Ascending aorta (tissue), 2 donors: ENCODE data around the gene ARL3. TPM values are rescaled to one million over a fixed set of nuclear protein-coding genes. Genes with fewer than 3 reads are reported as not detected.
"Not testable (repeated sequence)": the region's sequence is repeated elsewhere in the genome, so short reads cannot be mapped to it uniquely, and the experiment has no call there.

Experiments
- DNase-seq, 2 donors: peaks; one replicate each; pipeline ENCODE4 v3.0.0-alpha.2; 2019; ENCODE audit warnings: low spot score in 2 of 2
- H3K27ac ChIP-seq, 2 donors: fragments of 200-600 bp; sonication (generic); one replicate each; pipeline ENCODE4 v1.5.1; 2016 to 2017; ENCODE audit warnings: mild to moderate bottlenecking in 1 of 2
- H3K27me3 ChIP-seq: fragments of 200-600 bp; sonication (generic); one replicate; pipeline ENCODE4 v1.5.1; 2017
- H3K36me3 ChIP-seq, 2 donors: fragments of 200-600 bp; sonication (generic); one replicate each; pipeline ENCODE4 v1.5.1; 2016
- H3K4me1 ChIP-seq, 2 donors: fragments of 200-600 bp; sonication (generic); one replicate each; pipeline ENCODE4 v1.5.1; 2016 to 2017; ENCODE audit warnings: mild to moderate bottlenecking in 1 of 2
- H3K4me3 ChIP-seq, 2 donors: fragments of 200-600 bp; sonication (generic); one replicate each; pipeline ENCODE4 v1.5.1; 2016 to 2017; ENCODE audit warnings: mild to moderate bottlenecking in 1 of 2
- H3K9me3 ChIP-seq, 2 donors: fragments of 200-600 bp; sonication (generic); one replicate each; pipeline ENCODE4 v1.5.1; 2016
- intact Hi-C: fragments of 100-400 bp; cut with DNase I; formaldehyde crosslinking; loops from one replicate; pipeline ENCODE4 v1.15.1; 2023
- total RNA-seq: library from RNA; depleted of rRNA; stranded (reverse); fragments of >200 nt; gene quantifications from one replicate; pipeline ENCODE4 v1.1.0, GENCODE V29; 2016
- TF ChIP-seq, protein P1 (sequence below), 3 experiments: fragments of 200-600 bp in 2 of 3; fragments of 450-650 bp in 1 of 3; sonication (generic) in 2 of 3; IDR thresholded peaks; one replicate each; pipeline ENCODE4 v1.5.1; 2016 to 2019; ENCODE audit warnings: antibody characterized with exemption in 3 of 3, mild to moderate bottlenecking in 1 of 3, moderate library complexity in 1 of 3

The ARL3 gene
- total RNA-seq, 1 donor from 2014 or later = 2.0 TPM

DNA sequence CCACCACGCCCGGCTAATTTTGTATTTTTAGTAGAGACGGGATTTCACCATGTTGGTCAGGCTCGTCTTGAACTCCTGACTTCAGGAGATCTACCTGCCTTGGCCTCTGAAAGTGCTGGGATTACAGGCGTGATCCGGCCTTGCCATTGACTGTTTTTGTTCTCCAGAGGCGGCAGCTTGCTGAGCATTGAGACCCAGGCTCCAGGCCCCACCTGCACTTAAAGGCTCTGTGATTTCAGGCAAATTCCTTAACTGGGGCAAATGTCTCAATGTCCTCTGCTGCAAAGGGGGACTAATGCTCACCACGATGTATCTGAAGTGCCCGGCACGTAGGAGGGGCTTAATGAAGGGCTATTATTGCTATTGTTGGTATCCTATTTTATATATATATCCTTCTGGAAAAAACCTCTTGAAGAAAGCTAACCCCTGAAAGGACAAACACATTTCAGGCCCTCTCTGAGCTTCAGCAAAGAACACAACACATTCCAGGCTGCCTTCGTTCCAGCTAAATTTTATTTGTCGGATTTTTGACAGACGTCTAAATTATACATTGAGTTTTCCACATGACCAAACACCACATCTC, 40.9 kb downstream of the ARL3 start:
- H3K36me3 ChIP-seq = no peaks in the 10 kb centered on the region
- peaks cover 15 to 33% of the 10 kb centered on the region in 2 donors for H3K4me1 ChIP-seq
- H3K4me3 ChIP-seq = peak overlapping the region in 1 of 2 donors; percentile 47
- peak overlapping the region; percentile 77 to 78 for H3K27ac ChIP-seq
- no peak for DNase-seq
- intact Hi-C loops = no loop called here
- no peaks in the 10 kb centered on the region for H3K9me3 ChIP-seq
- no peaks in the 10 kb centered on the region for H3K27me3 ChIP-seq
- TF ChIP-seq, protein P1, sequence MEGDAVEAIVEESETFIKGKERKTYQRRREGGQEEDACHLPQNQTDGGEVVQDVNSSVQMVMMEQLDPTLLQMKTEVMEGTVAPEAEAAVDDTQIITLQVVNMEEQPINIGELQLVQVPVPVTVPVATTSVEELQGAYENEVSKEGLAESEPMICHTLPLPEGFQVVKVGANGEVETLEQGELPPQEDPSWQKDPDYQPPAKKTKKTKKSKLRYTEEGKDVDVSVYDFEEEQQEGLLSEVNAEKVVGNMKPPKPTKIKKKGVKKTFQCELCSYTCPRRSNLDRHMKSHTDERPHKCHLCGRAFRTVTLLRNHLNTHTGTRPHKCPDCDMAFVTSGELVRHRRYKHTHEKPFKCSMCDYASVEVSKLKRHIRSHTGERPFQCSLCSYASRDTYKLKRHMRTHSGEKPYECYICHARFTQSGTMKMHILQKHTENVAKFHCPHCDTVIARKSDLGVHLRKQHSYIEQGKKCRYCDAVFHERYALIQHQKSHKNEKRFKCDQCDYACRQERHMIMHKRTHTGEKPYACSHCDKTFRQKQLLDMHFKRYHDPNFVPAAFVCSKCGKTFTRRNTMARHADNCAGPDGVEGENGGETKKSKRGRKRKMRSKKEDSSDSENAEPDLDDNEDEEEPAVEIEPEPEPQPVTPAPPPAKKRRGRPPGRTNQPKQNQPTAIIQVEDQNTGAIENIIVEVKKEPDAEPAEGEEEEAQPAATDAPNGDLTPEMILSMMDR (IDR thresholded peaks at IDR 0.05) = no peak

DNA sequence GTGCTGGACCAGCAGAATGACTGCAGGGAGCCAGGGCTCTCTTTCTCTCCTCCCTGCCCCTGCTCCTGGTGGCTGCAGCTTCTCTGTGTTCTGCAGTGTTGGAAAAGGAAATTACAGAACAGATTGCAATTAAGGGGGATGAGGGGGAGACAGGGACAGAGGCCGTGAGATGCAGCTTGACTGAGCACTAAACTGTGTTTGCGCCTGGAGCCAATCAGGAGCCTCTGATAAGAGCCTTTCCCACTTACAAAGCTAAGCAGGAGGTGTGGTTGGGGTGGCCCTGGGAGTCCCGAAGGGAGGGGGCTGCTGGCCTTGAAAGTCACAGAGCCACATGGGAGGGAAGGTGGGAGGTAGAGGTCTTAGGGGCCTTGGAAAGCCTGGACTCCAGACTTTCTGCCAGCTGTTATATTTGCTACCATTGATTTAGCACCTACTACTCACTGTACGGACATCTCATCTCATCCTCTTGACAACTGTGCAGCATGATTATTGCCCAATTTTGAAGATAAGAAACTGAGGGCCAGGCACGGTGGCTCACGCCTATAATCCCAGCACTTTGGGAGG, 43.2 kb downstream of the ARL3 start:
- Histone ChIP-seq H3K4me3 (no peak overlapping the region), H3K27ac (peak overlapping the region in 1 of 2 donors; percentile 69), H3K27me3 (no peaks in the 10 kb centered on the region), H3K36me3 (no peaks in the 10 kb centered on the region), H3K9me3 (no peaks in the 10 kb centered on the region), H3K4me1 (peaks cover 15 to 30% of the 10 kb centered on the region in 2 donors)
- TF ChIP-seq, protein P1 (IDR thresholded peaks at IDR 0.05) = no peak
- intact Hi-C loops = no loop called here
- DNase-seq = no peak

DNA sequence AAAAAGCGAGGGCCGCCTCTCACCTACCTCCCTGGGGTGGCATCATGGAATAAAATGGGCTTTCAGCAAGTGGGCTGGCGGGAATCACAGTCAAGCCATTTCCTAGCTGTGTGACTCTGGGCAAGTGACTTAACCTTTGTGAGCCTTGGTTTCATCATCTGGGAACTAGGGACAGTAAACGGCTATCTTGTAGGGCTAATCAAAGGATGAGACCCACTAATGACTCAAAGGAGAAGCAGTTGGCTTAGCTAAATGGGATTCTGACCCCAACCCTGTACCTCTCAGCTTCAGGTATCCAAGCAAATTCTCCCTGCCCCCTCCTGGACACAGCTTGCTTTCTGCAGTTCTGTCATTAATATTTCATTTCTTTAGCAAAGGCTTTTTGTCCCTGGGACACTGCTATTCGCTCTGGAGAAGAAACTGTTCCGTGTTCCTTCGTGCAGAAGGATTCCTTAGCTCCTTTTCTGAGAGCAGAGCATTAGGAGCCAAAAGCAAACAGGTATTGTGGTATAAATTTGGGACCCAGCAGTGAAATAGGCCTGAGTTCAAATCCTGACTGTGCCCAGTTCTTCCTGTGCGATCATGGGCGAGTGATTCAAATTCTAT, 44.0 kb downstream of the ARL3 start:
- TF ChIP-seq, protein P1 (IDR thresholded peaks at IDR 0.05) = no peak
- Histone ChIP-seq H3K27me3 (no peaks in the 10 kb centered on the region), H3K9me3 (no peaks in the 10 kb centered on the region), H3K36me3 (no peaks in the 10 kb centered on the region), H3K27ac (peak overlapping the region; percentile 69 to 73), H3K4me1 (peaks cover 12 to 22% of the 10 kb centered on the region in 2 donors), H3K4me3 (no peak overlapping the region)
- intact Hi-C loops = no loop called here
- no peak for DNase-seq

DNA sequence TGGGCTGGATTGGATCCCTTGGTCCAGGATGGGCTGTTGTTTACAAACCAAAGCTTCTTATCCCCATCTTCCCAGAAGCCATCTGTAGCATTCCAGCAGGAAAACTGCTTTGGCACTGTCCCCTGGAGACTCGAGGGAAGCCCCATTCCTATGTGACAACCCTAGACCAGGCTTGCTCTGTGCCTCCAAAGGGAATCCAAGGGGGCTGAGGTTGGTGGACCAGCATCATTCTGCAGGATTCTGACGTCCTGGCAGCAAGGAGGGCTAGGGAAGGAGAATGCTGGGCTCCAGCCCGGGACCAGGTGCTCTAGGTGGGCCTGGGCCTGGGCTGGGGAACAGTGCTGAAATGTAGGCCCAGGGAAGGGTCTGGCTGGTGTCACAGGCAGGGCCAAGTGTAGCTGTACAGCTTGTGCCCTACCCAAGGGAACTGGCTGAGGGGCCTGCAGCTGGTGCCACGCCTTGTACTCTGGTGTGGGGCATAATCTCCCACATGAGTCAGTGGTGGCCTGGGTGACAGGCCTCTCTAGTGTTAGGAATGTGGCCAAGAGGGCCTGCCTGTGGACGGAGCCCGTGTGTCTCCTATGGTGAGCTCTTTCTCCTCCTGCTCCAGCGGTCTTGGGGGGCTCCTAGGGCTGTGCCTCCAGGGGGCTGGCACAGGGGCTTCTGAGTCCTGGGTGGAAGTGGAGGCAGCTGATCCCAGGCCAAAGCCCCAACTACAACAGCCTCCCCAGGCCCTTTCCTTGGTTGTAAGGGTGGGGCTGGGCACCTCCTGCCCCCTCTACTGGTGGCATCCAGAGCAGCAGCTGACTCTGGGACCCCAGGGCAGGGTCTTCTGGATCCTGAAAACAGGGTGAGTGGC, 44.8 kb downstream of the ARL3 start:
- intact Hi-C loops = loop anchor here (2.0 kb wide), 1 partner anchor 23 kb away; no protein-coding TSS in a partner anchor
- Histone ChIP-seq H3K27me3 (no peaks in the 10 kb centered on the region), H3K4me1 (peaks cover 6 to 15% of the 10 kb centered on the region in 2 donors), H3K36me3 (no peaks in the 10 kb centered on the region), H3K4me3 (no peak overlapping the region), H3K27ac (peak overlapping the region; percentile 69 to 73), H3K9me3 (no peaks in the 10 kb centered on the region)
- TF ChIP-seq, protein P1 (IDR thresholded peaks at IDR 0.05) = peak in 1 of 3 experiments; percentile 51
- DNase-seq = peak in 1 of 2 donors; percentile 83

DNA sequence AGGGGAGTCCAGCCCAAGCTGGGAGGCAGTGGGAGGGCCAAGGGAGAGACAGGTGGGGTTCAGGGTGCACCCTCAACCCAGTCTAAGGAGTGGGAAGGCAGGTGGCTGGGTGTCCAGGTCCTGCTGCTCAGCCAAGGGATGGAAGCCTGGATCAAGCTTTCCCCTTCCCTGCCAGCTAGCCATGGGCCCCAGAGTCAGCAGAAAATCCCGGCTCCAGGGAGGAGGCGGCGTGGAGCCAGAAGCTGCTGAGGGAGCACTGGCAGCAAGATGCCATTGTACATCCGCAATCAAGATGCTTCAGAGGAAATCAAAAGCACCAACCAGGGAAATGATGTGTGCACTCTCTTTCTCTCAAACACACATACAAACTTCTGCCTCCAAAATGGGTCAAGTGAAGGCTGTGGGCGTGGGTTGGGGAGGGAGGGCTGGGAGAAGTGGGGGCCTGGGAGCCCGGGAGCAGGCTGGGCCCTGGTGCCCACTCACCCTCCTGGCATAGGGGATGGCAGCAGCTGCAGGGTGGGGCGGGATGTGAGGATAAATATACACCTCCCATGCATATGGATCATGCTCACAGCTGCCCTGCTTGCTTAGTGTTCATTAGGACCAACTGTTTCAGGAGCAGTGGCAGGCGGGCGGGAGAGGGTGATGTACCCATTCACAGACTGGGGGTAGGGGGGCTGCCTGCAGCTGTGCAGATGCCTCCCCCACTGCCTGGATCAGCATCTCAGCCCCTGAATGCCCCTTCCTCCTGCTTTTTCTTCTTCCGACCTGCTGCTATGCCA, 45.7 kb downstream of the ARL3 start:
- TF ChIP-seq, protein P1 (IDR thresholded peaks at IDR 0.05) = no peak
- DNase-seq = no peak

DNA sequence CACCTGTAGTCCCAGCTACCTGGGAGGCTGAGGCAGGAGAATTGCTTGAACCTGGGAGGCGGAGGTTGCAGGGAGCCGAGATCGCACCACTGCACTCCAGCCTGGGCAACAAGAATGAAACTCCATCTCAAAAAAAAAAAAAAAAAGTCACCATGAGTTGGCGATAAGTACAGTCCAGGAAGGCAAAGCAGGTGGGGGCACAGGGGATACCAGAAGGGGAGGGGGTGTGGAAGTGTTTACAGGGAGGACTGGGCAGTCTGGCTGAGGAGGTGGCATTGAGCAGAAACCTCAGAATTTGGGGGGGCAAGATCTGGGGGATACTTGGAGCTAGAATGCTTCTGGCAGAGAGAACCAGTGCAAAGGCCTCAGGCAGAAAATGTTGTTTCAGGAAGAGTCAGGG, 46.8 kb downstream of the ARL3 start:
- H3K27ac ChIP-seq, intact Hi-C loops, DNase-seq, H3K27me3 ChIP-seq, H3K9me3 ChIP-seq, H3K36me3 ChIP-seq, H3K4me3 ChIP-seq: not testable (repeated sequence)
- peaks cover 0 to 12% of the 10 kb centered on the region in 2 donors for H3K4me1 ChIP-seq

More for the DNA sequence above, 45.7 kb downstream of the ARL3 start:
- H3K27me3 ChIP-seq = no peaks in the 10 kb centered on the region
- H3K36me3 ChIP-seq = no peaks in the 10 kb centered on the region
- H3K4me1 ChIP-seq = peaks cover 2 to 12% of the 10 kb centered on the region in 2 donors
- no peak overlapping the region for H3K4me3 ChIP-seq
- peak overlapping the region; percentile 69 to 73 for H3K27ac ChIP-seq
- intact Hi-C loops = loop anchor here (2.0 kb wide), 1 partner anchor 22 kb away; no protein-coding TSS in a partner anchor
- no peaks in the 10 kb centered on the region for H3K9me3 ChIP-seq
